GM21526 (cell line): ENCODE measurements around the gene APOA1.
"Not testable (repeated sequence)": the region's sequence is repeated elsewhere in the genome, so short reads cannot be mapped to it uniquely, and the experiment has no call there.

ENCODE experiments used
- ATAC-seq: cut with Tn5 transposase; IDR thresholded peaks from one replicate; pipeline ENCODE4 v1.9.1; 2021; ENCODE audit warnings: moderate library complexity; ENCODE audit not compliant: unreplicated experiment, low FRiP score

Gene APOA1

DNA sequence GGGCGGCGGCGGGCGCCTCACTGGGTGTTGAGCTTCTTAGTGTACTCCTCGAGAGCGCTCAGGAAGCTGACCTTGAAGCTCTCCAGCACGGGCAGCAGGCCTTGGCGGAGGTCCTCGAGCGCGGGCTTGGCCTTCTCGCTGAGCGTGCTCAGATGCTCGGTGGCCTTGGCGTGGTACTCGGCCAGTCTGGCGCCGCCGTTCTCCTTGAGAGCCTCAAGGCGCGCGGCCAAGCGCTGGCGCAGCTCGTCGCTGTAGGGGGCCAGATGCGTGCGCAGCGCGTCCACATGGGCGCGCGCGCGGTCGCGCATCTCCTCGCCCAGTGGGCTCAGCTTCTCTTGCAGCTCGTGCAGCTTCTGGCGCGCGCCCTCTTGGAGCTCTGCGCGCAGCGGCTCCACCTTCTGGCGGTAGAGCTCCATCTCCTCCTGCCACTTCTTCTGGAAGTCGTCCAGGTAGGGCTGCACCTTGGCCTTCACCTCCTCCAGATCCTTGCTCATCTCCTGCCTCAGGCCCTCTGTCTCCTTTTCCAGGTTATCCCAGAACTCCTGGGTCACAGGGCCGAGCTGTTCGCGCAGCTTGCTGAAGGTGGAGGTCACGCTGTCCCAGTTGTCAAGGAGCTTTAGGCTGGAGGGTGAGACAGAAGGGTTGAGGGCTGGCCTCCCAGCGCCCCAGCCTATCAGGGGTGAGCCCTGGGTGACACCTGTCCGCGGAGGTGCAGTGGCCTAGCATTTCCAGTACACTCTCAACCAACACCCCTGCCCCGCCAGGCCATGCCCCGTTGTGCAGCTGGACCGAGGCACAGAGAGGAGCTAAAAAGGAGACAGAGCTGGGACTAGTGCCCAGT, 1.4 kb downstream of the APOA1 start:
- ATAC-seq, result peak; percentile 76

DNA sequence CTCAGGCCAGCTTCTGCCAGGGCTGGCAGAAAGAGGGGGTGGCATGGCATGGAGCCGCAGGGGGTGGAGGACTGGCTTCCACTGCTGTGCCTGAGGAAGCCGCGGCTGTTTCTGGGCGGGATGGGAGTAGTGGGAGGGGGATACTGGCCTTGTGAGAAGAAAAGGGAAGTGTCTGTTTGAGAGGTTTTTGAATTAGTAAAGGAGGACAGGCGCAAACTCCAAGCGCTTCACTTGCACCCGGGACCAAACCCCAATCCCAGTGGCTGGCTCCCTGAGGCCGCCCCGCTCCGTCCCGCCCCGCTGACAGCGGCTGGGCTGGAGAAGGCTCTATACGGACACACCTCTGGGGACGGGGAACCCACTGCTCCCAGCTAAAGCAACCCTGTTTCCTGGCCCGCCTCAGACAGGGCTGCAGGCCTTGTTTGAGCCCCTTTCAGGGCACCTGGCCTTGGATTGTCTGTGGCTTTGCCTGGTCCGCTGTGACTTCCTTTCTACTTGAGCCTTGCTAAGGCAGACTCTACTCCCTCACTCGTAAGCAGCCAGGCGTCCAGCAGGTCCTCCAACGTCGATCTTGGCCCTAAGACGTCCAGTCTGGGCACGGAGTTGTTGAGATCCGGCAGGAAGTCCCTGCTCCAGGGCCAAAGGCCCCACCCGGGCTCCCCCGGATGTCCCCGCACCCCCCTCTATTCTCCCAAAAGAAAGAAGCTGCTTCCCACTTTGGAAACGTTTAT, 2.2 kb downstream of the APOA1 start:
- ATAC-seq, result no peak

DNA sequence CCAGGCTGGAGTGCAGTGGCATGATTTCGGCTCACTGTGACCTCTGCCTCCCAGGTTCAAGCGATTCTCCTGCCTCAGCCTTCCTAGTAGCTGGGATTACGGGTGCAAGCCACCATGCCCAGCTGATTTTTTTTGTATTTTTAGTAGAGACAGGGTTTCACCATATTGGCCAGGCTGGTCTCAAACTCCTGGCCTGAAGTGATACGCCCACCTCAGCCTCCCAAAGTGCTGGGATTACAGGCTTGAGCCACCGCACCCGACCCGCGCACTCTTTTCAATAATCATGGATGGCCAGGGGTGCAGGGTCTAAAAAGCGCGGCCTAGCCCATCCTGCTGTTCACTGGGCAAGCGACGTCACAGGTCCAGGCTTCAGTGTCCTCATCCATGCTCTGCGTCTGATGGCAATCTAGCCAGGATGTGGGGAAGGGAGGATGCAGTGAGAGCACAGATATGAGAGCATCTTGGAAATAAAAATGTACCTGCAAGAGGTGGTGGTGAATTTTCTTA, 2.8 kb downstream of the APOA1 start:
- ATAC-seq, result not testable (repeated sequence)

DNA sequence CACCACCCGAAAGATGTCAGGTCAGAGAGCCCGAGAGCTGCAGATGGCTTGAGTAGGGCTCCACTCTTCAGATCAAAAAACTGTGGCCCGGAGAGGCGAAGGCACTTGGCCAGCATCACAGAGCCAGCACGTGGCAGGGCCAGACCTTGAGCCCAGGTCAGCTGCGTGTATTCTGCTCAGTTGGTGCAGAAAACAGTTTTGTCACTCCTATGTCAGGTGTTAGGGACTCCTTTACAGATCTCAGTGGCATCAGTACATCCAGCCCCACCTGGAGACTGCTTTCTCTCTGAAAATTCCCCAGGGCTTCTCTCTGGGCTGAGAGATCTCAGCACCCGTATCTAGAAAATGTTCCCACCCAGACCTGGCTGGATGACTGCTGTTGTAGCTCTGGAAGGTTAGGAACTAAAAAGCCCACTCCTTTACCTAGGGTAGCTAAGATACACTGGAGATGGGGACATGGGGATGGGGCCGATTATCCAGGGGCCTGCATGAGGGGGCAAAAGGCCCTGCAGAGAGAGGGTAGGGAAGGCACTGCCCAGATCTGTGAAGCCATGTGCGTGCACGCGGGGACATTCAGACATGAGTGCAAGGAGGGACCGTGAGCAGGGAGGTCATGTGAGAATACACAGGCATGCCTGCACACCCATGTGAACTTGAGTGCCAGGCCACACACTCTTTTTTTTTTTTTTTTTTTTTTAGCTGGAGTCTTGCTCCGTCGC, 3.4 kb downstream of the APOA1 start:
- ATAC-seq, result no peak

DNA sequence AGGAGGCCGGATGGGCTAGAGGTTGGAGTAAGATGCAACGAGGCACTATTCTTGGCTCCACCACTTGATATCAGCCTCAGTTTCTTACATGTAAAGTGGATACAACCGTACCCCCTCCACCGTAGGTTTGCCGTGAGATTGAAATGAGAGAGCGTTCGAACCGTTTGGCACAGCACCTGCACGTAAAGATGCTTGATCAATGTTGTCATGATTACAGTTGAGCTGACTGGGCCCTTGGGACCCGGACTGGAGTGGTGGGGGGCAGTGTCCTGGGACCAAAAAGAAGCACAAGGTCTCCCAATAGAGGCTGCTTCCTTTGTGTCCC, 4.0 kb downstream of the APOA1 start:
- ATAC-seq, result no peak

DNA sequence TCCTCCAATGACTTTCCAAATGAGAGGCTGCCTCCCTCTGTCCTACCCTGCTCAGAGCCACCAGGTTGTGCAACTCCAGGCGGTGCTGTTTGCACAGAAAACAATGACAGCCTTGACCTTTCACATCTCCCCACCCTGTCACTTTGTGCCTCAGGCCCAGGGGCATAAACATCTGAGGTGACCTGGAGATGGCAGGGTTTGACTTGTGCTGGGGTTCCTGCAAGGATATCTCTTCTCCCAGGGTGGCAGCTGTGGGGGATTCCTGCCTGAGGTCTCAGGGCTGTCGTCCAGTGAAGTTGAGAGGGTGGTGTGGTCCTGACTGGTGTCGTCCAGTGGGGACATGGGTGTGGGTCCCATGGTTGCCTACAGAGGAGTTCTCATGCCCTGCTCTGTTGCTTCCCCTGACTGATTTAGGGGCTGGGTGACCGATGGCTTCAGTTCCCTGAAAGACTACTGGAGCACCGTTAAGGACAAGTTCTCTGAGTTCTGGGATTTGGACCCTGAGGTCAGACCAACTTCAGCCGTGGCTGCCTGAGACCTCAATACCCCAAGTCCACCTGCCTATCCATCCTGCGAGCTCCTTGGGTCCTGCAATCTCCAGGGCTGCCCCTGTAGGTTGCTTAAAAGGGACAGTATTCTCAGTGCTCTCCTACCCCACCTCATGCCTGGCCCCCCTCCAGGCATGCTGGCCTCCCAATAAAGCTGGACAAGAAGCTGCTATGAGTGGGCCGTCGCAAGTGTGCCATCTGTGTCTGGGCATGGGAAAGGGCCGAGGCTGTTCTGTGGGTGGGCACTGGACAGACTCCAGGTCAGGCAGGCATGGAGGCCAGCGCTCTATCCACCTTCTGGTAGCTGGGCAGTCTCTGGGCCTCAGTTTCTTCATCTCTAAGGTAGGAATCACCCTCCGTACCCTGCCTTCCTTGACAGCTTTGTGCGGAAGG, 4.8 kb downstream of the APOA1 start:
- ATAC-seq, result no peak

DNA sequence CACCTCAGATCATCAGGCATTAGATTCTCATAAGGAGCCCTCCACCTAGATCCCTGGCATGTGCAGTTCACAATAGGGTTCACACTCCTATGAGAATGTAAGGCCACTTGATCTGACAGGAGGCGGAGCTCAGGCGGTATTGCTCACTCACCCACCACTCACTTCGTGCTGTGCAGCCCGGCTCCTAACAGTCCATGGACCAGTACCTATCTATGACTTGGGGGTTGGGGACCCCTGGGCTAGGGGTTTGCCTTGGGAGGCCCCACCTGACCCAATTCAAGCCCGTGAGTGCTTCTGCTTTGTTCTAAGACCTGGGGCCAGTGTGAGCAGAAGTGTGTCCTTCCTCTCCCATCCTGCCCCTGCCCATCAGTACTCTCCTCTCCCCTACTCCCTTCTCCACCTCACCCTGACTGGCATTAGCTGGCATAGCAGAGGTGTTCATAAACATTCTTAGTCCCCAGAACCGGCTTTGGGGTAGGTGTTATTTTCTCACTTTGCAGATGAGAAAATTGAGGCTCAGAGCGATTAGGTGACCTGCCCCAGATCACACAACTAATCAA, 5.6 kb downstream of the APOA1 start:
- ATAC-seq, result no peak

DNA sequence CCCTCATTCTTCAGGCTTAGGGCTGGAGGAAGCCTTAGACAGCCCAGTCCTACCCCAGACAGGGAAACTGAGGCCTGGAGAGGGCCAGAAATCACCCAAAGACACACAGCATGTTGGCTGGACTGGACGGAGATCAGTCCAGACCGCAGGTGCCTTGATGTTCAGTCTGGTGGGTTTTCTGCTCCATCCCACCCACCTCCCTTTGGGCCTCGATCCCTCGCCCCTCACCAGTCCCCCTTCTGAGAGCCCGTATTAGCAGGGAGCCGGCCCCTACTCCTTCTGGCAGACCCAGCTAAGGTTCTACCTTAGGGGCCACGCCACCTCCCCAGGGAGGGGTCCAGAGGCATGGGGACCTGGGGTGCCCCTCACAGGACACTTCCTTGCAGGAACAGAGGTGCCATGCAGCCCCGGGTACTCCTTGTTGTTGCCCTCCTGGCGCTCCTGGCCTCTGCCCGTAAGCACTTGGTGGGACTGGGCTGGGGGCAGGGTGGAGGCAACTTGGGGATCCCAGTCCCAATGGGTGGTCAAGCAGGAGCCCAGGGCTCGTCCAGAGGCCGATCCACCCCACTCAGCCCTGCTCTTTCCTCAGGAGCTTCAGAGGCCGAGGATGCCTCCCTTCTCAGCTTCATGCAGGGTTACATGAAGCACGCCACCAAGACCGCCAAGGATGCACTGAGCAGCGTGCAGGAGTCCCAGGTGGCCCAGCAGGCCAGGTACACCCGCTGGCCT, 7.1 kb downstream of the APOA1 start:
- no peak for ATAC-seq

DNA sequence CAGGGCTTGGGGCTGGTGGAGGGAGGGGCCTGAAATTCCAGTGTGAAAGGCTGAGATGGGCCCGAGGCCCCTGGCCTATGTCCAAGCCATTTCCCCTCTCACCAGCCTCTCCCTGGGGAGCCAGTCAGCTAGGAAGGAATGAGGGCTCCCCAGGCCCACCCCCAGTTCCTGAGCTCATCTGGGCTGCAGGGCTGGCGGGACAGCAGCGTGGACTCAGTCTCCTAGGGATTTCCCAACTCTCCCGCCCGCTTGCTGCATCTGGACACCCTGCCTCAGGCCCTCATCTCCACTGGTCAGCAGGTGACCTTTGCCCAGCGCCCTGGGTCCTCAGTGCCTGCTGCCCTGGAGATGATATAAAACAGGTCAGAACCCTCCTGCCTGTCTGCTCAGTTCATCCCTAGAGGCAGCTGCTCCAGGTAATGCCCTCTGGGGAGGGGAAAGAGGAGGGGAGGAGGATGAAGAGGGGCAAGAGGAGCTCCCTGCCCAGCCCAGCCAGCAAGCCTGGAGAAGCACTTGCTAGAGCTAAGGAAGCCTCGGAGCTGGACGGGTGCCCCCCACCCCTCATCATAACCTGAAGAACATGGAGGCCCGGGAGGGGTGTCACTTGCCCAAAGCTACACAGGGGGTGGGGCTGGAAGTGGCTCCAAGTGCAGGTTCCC, 7.8 kb downstream of the APOA1 start, which contains the start of gene APOC3:
Gene APOC3, plus strand, starts transcription at position 383 of the 659 bp plus-strand sequence. CDS start 676 bp downstream, outside the sequence.
- no peak for ATAC-seq

DNA sequence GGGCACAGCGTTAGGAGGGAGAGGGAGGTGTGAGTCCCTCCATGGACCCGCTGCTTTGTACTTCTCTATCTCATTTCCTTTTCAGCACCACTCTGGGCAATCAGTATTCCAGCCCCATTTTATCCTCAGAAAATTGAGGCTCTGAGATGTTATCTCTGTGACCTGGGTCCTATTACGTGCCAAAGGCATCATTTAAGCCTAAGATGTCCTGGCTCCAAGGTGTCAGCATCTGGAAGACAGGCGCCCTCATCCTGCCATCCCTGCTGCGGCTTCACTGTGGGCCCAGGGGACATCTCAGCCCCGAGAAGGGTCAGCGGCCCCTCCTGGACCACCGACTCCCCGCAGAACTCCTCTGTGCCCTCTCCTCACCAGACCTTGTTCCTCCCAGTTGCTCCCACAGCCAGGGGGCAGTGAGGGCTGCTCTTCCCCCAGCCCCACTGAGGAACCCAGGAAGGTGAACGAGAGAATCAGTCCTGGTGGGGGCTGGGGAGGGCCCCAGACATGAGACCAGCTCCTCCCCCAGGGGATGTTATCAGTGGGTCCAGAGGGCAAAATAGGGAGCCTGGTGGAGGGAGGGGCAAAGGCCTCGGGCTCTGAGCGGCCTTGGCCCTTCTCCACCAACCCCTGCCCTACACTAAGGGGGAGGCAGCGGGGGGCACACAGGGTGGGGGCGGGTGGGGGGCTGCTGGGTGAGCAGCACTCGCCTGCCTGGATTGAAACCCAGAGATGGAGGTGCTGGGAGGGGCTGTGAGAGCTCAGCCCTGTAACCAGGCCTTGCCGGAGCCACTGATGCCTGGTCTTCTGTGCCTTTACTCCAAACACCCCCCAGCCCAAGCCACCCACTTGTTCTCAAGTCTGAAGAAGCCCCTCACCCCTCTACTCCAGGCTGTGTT, 8.5 kb downstream of the APOA1 start:
- no peak for ATAC-seq

DNA sequence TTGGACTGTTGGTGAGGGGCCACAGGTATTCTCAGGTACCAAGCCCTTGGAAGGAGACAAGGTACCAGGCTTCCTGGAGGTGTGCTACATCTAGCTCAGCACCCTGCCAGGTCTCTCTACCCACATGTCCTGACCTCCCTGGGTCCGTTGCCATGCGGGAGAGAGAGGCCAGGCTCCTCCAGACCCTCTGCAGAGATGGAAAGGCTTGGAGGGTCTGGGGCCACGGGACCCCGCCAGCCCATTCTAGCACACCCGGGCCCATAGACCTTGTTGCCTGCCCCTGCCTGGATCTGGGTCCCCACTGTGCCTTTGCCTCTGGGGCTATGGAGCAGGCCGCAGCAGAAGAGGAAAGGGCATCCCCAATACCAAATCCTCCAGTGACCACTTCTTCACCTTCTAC, 10.0 kb downstream of the APOA1 start:
- ATAC-seq, result no peak

DNA sequence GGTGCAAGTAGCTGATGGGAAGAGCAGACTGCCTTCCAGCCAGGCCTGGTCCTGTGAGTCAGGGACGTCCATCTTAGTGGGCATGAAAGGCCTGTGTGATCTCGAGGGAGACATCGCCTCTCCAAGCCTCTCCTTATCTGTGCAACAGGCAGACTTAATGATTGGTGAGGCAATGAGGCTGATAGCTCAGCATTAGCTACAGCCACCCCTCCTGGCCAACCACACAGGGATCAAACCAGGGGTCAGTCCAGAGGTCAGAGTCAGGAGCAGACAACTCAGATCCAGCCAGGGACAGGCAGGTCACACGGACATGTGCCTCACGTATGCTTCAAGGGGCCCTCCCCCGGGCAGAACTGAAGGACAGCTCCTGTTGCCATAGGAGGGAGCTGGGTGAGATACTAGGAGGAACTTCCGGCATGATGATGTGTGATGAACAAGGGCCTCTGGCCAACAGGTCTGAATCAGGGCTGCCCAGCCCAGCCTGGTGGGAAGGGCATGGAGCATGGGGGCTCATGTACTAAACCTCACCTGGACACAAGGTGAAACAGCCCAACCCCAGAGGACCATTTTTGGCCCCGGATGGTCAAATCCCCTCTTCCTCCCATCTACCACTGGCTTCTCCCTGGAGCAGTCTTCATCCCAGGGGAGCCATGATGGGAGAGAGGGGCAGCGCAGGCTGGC, 10.5 kb downstream of the APOA1 start:
- no peak for ATAC-seq

DNA sequence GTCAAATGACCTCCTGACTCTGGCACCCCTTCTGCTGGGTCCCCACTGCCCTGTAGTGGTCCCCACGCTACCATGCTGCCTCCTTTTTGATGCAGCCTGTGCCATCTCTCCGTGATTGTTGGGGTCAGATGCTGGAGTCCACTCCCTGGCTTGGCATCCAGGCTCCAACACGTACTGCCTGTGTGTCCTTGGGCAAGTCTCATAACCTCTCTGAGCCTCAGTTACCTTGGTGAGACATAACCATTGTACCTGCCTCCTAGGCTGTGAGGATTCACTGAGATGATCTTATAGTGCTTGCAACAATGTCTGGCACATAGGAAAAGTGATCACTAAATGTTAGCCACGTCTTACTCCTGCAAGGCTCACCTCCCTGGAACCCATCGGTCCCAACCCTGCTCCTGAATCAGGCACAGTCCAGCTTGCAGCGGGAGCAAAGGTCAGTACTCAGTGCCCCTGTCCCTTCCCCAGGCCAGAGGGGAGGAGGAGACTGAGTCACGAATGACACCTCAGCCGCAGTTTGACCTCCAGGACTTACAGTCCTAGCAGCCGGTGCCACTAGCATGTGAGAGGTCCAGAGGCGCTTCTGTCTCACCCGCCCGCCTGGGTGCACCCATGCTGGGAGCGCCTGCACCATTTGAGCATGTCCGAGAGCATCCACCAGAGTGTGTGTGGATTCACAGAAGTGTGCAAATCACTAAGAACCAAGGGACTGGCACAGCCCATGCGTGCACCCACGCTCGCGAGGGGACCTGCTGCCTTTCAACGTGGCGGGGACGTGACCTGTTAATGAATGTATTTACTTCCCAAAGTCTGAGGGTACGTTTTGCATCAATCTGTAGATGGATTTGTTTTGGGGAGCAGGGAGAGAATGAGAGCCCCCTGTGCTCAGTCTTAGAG, 11.3 kb downstream of the APOA1 start:
- no peak for ATAC-seq

DNA sequence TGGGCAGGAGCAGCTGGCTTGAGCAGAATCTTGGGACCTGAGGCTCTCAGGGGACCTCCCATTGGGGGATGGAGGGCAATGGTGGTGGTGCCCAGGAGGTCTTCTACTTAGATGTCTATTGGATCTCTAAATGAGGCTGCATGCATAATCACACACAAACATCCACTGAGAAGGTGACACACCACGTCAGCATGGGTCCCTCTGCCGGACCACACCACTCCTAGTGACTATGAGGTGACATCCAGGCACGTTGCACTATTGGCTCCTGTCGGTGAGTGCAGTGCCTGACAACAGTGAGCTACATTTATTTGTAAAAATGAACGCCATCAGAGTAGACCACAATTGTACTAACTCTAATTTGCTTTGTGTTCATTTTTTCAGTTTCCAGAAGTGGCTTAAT, 12.0 kb downstream of the APOA1 start:
- no peak for ATAC-seq

DNA sequence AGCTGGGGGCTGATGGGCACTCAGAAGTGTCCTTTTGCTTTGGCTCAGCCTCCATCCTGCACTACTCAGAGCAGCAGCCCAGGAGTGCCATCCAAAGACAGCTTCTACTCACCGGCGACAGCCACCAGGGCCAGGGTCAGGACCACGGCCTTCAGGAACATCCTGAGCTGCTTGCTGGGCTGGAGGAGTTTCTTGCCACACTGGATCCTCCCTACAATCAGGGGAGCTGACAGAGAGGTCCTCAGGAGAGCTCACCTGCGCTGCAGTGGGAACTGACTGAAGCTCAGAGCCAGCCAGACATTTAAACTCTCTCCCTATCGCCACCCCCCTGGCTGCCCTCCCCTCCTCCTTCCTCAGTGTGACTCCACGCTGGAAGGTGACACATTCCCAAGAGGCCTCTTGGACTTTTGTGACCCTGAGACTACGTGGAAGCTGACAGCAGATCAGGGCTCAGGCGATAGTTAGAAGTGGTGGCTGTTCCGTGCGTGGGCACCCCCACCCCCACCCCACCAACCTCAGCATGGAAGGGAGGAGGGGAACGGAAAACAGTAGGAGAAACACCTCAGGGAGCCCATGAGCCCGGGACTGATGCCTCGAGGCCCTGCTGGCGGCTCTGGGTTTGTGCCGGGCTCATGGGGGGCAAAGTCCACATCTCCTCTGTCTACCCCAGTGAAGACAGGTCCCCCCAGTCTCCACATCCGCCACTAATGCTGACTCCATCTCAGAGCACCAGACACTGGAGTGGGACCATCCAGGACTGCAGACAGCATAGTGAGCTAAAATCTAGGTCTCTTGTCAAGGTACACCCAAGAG, 14.2 kb downstream of the APOA1 start, which contains the start of gene APOA4:
Gene APOA4, minus strand, starts transcription at position 274 of the 813 bp plus-strand sequence. Its CDS starts 113 bp downstream, at position 161.
- ATAC-seq, result no peak
